Measurements from ENCODE around the gene RAB20. TPM values are rescaled to one million over a fixed set of nuclear protein-coding genes. Genes with fewer than 3 reads are reported as not detected.

The RAB20 gene
- total RNA-seq, 1 donor from 2014 or later, result 7.8 TPM

DNA sequence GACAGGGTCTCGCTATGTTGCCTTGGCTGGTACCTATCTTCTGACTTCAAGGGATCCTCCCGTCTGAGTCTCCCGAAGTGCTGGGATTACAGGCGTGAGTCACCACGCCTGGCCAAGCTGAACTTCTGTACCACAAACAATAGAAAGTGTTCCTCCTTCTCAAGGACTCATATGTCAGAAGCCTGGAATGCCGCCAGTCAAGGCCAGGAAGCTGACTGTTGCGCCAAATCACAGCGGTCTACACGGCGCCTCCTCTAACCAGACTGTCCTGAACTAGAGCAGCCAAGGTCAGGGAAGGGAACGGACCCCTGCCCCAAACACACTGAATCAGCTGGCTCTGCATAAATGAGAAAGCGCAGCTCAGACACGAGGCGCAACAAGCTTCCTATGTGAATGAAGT, 14.6 kb downstream of the RAB20 start:
- Mint-ChIP-seq H3K9me3 (ENCODE audit: low read depth) (peaks cover 2% of the 10 kb centered on the region), H3K4me3 (ENCODE audit: unreplicated experiment) (no peak overlapping the region), H3K27ac (ENCODE audit: unreplicated experiment) (no peak overlapping the region), H3K36me3 (ENCODE audit: low read depth) (peaks cover 5% of the 10 kb centered on the region), H3K27me3 (ENCODE audit: low read depth) (no peaks in the 10 kb centered on the region), H3K4me1 (ENCODE audit: low read depth) (peaks cover 32% of the 10 kb centered on the region)
- no peak for DNase-seq (ENCODE audit: low spot score)
- TF ChIP-seq, protein P1, sequence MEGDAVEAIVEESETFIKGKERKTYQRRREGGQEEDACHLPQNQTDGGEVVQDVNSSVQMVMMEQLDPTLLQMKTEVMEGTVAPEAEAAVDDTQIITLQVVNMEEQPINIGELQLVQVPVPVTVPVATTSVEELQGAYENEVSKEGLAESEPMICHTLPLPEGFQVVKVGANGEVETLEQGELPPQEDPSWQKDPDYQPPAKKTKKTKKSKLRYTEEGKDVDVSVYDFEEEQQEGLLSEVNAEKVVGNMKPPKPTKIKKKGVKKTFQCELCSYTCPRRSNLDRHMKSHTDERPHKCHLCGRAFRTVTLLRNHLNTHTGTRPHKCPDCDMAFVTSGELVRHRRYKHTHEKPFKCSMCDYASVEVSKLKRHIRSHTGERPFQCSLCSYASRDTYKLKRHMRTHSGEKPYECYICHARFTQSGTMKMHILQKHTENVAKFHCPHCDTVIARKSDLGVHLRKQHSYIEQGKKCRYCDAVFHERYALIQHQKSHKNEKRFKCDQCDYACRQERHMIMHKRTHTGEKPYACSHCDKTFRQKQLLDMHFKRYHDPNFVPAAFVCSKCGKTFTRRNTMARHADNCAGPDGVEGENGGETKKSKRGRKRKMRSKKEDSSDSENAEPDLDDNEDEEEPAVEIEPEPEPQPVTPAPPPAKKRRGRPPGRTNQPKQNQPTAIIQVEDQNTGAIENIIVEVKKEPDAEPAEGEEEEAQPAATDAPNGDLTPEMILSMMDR (IDR thresholded peaks at IDR 0.05), result no peak

DNA sequence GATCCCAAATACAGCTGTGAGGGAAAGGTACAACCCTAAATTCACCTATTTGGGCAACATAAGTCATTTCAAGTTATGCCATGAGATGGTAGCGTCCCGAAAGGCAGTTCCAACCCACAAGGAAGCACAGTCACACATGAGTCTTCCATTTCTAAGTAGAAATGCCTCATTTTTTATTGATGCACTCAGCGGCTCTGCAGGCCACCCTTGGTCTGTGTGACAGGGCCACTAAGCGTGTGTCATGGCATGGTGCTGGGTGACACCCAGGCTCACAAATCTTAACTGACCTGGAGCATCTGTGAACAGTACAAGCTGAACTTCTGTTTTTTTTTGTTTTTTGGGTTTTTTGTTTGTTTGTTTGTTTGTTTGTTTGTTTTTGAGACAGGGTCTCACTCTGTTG, 15.1 kb downstream of the RAB20 start:
- no peak overlapping the region for H3K4me3 Mint-ChIP-seq (ENCODE audit: unreplicated experiment)
- TF ChIP-seq, protein P1 (IDR thresholded peaks at IDR 0.05), result no peak
- peaks cover 2% of the 10 kb centered on the region for H3K9me3 Mint-ChIP-seq (ENCODE audit: low read depth)
- H3K4me1 Mint-ChIP-seq (ENCODE audit: low read depth), result peaks cover 35% of the 10 kb centered on the region
- H3K36me3 Mint-ChIP-seq (ENCODE audit: low read depth), result peaks cover 5% of the 10 kb centered on the region
- H3K27ac Mint-ChIP-seq (ENCODE audit: unreplicated experiment), result peak overlapping the region; percentile 11
- no peaks in the 10 kb centered on the region for H3K27me3 Mint-ChIP-seq (ENCODE audit: low read depth)
- DNase-seq (ENCODE audit: low spot score), result no peak

DNA sequence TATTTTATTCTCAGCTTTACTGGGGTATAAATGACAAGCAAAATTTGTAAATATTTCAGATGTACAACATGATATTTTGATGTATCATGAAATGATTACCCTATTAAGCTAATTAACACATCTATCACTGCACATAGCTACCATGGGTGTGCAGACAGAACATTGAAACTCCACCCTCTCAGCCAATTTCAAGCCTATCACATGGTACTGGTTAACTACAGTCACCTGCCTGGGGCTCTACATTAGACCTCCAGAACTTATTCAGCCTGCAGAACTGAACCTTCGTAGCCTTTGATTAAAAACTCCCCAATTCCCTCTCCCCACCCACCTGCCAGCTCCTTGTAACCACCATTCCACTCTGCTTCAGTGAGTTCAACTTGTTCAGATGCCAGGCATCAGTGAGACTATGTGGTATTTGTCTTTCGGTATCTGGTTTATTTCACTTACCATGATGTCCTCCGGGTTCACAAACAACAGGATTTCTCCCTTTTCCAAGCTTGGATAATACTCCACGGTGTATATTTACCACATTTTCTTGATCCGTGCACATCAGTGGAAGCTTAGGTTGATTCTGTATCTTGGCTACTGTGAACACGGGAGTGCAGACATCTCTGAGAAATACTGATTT, 19.2 kb downstream of the RAB20 start:
- Mint-ChIP-seq H3K27me3 (ENCODE audit: low read depth) (no peaks in the 10 kb centered on the region), H3K4me1 (ENCODE audit: low read depth) (peaks cover 46% of the 10 kb centered on the region), H3K27ac (ENCODE audit: unreplicated experiment) (peak overlapping the region; percentile 9), H3K9me3 (ENCODE audit: low read depth) (peaks cover 2% of the 10 kb centered on the region), H3K4me3 (ENCODE audit: unreplicated experiment) (no peak overlapping the region), H3K36me3 (ENCODE audit: low read depth) (peaks cover 5% of the 10 kb centered on the region)
- TF ChIP-seq, protein P1 (IDR thresholded peaks at IDR 0.05), result no peak
- no peak for DNase-seq (ENCODE audit: low spot score)

DNA sequence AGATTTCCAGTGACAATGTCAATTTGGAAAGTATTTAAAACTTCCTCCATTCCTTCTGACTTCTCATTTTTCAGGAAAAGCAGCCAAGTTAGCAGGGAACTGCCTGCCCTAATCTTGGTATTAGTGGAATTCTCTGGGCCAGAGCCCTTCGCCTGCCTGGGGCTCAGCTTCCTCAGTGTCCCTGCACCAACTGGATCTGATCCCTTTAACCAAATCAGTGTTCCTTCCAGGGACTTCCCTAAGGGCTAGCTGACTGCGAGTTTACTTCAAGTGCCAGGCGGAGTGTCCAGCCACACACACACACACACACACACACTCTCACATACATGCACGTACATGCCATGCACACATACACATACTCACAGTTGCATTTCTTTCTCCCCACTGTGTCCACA, 20.0 kb downstream of the RAB20 start:
- Mint-ChIP-seq H3K4me3 (ENCODE audit: unreplicated experiment) (peak overlapping the region; percentile 31), H3K9me3 (ENCODE audit: low read depth) (peaks cover 2% of the 10 kb centered on the region), H3K4me1 (ENCODE audit: low read depth) (peaks cover 39% of the 10 kb centered on the region), H3K27me3 (ENCODE audit: low read depth) (no peaks in the 10 kb centered on the region), H3K36me3 (ENCODE audit: low read depth) (peaks cover 2% of the 10 kb centered on the region), H3K27ac (ENCODE audit: unreplicated experiment) (peak overlapping the region; percentile 79)
- no peak for DNase-seq (ENCODE audit: low spot score)
- TF ChIP-seq, protein P1 (IDR thresholded peaks at IDR 0.05), result no peak

DNA sequence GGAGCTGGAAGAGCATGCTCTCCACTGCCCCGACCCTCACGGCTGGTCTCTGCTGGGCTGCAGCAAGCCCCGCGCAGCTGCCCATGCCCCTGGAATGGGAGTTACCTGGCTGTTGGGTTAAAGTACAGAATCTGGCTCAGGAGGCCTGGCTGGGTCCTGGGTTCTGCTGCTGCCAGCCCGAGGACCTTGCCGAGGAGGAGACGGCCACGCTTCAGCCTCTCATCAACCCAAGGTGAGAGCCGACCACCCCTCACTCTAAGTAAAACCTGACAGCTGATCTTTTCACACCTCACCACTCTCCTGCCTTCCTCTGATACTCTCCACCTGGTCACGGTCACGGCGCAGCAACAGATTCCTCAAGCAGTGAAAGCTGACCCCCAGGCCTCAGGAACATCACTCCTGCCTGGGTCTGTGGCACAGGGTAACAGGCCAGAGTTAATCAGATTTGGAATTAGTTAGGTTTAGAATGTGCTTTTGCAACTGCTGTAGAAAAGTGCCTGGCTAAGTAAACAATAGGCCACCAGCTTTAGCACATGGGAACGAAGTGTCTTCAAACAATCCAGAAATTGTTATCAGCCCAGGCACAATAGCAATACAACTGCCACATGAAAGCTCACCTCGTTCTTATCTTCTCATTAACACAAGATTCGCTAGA, 20.5 kb downstream of the RAB20 start:
- Mint-ChIP-seq H3K4me3 (ENCODE audit: unreplicated experiment) (no peak overlapping the region), H3K27ac (ENCODE audit: unreplicated experiment) (peak overlapping the region; percentile 79), H3K9me3 (ENCODE audit: low read depth) (peaks cover 2% of the 10 kb centered on the region), H3K4me1 (ENCODE audit: low read depth) (peaks cover 36% of the 10 kb centered on the region), H3K36me3 (ENCODE audit: low read depth) (peaks cover 2% of the 10 kb centered on the region), H3K27me3 (ENCODE audit: low read depth) (no peaks in the 10 kb centered on the region)
- TF ChIP-seq, protein P1 (IDR thresholded peaks at IDR 0.05), result no peak
- DNase-seq (ENCODE audit: low spot score), result peak; percentile 66

All from chondrocyte (in vitro differentiated cells).